Measurements from ENCODE around the gene MLLT3.

The MLLT3 gene

GRCh38 chr9:20446248-20446647, 176.1 kb downstream of the MLLT3 start:
- in situ Hi-C loops (cut with HindIII; ENCODE audit: low sequenced_read_pairs) = no loop called here
- H3K4me3 ChIP-seq (ENCODE audit: low read depth, low read length) = no peak overlapping the region
- no peak for TF ChIP-seq CTCF (IDR thresholded peaks at IDR 0.05; ENCODE audit: low read depth, low read length, missing control alignments)
- DNase-seq (ENCODE audit: low read depth) = no peak

- no peak for TF ChIP-seq CTCF (IDR thresholded peaks at IDR 0.05; ENCODE audit: low read depth, low read length, missing control alignments)
- no peak overlapping the region for H3K4me3 ChIP-seq (ENCODE audit: low read depth, low read length)
- in situ Hi-C loops (cut with HindIII; ENCODE audit: low sequenced_read_pairs) = no loop called here
- DNase-seq (ENCODE audit: low read depth) = no peak
These were observed 179.6 kb downstream of the MLLT3 start for GRCh38 chr9:20442461-20443319.

GRCh38 chr9:20441711-20442423, 180.4 kb downstream of the MLLT3 start:
- no peak for TF ChIP-seq CTCF (IDR thresholded peaks at IDR 0.05; ENCODE audit: low read depth, low read length, missing control alignments)
- no peak for DNase-seq (ENCODE audit: low read depth)
- H3K4me3 ChIP-seq (ENCODE audit: low read depth, low read length) = no peak overlapping the region
- in situ Hi-C loops (cut with HindIII; ENCODE audit: low sequenced_read_pairs) = no loop called here

GRCh38 chr9:20441166-20441565, 181.1 kb downstream of the MLLT3 start:
- no peak for TF ChIP-seq CTCF (IDR thresholded peaks at IDR 0.05; ENCODE audit: low read depth, low read length, missing control alignments)
- DNase-seq (ENCODE audit: low read depth) = no peak
- in situ Hi-C loops (cut with HindIII; ENCODE audit: low sequenced_read_pairs) = no loop called here
- H3K4me3 ChIP-seq (ENCODE audit: low read depth, low read length) = no peak overlapping the region

- in situ Hi-C loops (cut with HindIII; ENCODE audit: low sequenced_read_pairs) = no loop called here
- DNase-seq (ENCODE audit: low read depth) = no peak
- no peak for TF ChIP-seq CTCF (IDR thresholded peaks at IDR 0.05; ENCODE audit: low read depth, low read length, missing control alignments)
- H3K4me3 ChIP-seq (ENCODE audit: low read depth, low read length) = no peak overlapping the region
These were observed 184.8 kb downstream of the MLLT3 start for GRCh38 chr9:20437476-20437875.

GRCh38 chr9:20436476-20437195, 185.7 kb downstream of the MLLT3 start:
- TF ChIP-seq CTCF (IDR thresholded peaks at IDR 0.05; ENCODE audit: low read depth, low read length, missing control alignments) = no peak
- no peak for DNase-seq (ENCODE audit: low read depth)
- in situ Hi-C loops (cut with HindIII; ENCODE audit: low sequenced_read_pairs) = no loop called here
- H3K4me3 ChIP-seq (ENCODE audit: low read depth, low read length) = no peak overlapping the region
